HG03457 (cell line): ENCODE measurements around the gene BPIFB3.

Source experiments
- ATAC-seq: cut with Tn5 transposase; IDR thresholded peaks from one replicate; pipeline ENCODE4 v1.9.1; 2021; ENCODE audit warnings: moderate number of reproducible peaks; ENCODE audit not compliant: unreplicated experiment

The BPIFB3 gene

DNA sequence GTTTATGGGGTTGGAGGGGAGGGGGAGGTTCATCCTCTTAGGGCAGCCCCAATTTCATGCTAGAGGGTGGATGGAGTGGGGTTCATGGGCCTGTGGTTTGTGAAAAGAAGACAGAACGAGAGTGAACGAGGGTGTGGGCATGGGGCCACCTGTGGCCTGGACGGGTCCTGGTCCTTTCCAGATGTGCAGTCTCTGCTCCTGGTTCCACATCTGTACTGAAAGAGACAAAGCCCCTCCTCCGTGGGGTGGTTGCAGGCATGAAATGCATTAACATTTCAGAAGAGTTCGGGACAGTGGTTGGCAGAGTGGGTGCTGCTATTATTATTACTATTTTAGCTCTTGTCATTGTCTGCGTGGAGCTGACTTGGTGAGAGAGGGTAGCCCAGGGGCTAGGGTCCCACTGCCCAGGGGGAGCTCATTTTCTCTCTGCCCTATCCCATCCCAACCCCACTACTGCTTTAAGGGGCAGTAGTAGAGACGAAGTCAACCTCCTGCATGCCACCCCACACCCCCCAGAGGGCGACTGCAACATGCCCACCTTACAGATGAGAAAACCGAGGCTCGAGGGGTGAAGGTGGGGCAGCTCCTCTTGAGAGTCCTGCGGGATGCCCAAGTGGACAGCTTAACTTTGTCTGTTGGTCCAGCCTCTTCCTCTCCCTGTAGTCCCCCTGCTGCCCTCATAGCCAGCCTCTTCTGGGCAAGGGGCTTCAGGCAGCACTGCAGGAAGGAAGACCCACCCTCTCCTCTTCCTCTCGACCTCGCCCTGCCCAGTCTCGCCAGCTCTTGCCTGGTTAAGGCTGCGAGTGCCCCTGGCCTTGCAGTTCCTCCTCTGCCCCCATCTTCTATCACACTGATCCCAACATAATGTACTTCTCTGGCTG, 37.8 kb upstream of the BPIFB3 start:
- no peak for ATAC-seq

GRCh38 chr20:33016581-33017109, 37.1 kb upstream of the BPIFB3 start:
- no peak for ATAC-seq

DNA sequence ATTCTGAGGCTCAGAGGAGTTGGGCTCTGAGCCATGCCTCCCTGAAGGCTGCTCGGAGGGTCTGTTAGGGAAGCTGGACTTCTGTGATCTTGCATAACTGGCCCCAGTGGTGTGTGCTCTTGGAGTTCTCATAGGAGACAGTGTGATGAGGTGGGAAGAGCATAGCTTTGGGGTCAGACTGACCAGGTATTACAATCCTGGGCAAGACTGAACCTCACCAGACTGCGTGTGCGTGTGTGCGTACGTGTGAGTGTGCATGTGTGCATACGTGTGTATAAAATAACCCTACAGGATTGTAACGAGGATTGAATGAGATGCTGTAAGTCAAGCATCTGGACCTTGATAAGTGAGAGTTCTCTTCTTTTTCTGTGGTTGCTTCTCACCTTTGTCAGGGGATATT, 36.2 kb upstream of the BPIFB3 start:
- ATAC-seq = no peak

DNA sequence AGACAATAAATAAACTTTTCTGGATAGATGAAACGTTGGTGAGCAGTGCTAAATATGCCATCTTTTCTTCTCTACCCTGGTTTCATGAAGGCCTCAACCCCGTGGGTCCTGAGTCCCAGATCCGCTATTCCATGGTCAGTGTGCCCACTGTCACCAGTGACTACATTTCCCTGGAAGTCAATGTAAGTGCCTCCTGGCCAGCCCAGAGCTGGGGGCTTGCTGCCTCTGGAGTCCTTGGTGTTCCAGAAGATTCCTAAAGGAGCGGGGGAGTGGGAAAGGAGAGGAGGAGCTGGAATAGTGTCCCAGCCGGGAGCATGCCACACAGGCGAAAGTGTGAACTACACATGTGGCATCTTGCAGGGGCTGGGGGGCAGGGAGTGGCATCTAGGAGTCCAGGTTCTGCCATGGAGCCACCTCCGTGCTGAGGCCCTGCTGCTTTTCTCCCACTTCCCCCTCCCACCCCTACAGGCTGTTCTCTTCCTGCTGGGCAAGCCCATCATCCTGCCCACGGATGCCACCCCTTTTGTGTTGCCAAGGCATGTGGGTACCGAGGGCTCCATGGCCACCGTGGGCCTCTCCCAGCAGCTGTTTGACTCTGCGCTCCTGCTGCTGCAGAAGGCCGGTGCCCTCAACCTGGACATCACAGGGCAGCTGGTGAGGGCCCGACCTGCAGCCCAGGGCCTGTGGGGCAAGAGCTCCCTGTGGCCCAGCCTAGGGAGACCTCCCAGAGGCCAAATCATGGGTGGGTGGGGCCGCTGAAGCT, 35.4 kb upstream of the BPIFB3 start:
- ATAC-seq = no peak

GRCh38 chr20:33019465-33020277, 34.0 kb upstream of the BPIFB3 start:
- ATAC-seq = no peak

DNA sequence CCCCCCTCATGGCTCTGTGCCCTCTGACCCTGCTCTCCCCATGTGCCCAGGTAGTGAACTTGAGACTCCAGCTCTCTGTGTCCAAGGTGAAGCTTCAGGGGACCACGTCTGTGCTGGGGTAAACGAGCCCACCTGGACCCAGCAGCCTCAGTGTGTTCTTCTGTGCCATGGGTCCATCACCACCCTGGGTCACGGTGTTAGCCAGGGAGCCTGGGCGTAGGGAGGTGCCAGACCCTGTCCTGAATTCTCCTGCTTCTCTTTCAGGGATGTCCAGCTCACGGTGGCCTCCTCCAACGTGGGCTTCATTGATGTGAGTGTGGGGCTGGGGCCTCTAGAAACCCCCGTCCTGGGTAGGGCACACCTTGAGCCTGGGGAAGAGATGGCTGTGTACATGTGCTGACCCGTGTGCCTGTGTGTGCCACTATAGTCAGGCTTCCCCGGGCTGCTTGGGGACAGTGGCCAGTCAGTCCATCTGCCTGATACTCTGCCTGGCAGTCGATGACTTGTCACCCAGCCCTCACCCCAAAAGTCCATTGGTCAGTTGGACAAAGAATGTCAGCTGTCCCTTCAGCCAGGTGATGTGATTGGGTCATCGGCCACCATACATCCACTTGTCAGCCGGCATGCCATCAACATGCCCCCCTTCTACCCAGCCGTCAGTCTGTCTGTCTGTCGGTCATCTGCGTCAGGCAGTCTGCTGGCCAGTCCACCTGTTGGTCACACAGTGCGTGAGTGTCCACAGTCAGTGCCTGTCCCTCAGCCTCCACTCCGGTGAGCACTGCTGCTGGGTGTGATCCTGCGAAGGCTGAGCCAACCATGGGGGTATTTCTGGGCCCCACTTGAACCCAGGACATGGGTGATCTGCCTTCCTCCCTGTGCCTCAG, 33.2 kb upstream of the BPIFB3 start:
- no peak for ATAC-seq

DNA sequence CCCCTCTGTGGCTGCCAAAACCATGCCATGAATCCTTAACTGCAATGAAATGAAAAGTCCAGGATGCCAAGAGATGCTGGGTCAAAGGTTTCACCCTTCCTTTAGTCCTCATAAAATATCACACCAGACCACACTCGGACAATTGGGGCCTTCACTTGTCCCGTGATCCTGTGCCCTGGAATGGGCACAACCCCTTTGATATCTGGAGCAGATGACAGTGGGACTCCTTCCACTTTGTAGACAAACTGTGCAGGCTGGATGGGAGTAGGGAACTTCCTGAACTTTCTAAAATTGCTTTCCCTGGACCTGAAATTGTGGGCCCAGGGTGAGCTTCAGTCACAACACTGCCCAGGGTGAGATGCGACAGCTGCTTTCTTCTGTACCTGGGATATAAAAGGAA, 31.8 kb upstream of the BPIFB3 start:
- no peak for ATAC-seq

- no peak for ATAC-seq
Observed at GRCh38 chr20:33022289-33022688, 31.4 kb upstream of the BPIFB3 start.

DNA sequence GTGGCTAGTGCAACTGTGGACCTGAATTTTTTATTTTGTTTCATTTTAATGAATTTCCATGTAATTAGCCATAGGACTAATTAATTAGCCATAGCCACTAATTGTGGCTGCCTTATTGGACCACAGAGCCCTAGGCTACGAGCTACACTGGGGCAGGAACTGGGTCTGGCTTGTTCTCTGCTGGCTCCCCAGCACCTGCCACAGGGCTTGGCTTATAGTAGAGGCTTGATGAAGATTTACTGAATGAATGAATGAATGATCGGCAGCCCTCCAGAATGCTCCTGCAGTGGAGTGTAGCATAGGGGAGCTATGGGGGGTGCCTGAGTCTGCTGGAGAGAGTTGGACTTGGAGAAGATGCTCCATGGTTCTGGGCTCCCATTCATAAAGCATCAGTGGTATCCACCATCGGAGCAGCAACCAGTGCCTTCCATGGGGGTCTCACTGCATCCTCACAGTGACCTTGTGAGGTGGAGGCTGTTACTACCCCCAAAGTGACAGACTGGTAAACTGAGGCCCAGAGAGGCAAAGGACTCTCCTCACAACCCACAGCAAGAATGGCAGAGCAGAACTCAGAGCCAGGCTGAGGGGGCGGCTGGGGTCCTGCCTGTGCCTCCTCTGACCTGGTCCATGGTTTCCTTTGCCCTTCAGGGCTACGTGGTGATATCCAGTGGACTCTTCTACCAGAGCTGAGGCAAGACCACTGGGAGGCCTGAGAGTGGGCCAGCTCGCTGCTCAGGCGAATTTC, 30.8 kb upstream of the BPIFB3 start:
- no peak for ATAC-seq

- no peak for ATAC-seq
Observed at GRCh38 chr20:33023439-33024242, 30.1 kb upstream of the BPIFB3 start.

GRCh38 chr20:33024243-33024560, 29.5 kb upstream of the BPIFB3 start:
- ATAC-seq = no peak

DNA sequence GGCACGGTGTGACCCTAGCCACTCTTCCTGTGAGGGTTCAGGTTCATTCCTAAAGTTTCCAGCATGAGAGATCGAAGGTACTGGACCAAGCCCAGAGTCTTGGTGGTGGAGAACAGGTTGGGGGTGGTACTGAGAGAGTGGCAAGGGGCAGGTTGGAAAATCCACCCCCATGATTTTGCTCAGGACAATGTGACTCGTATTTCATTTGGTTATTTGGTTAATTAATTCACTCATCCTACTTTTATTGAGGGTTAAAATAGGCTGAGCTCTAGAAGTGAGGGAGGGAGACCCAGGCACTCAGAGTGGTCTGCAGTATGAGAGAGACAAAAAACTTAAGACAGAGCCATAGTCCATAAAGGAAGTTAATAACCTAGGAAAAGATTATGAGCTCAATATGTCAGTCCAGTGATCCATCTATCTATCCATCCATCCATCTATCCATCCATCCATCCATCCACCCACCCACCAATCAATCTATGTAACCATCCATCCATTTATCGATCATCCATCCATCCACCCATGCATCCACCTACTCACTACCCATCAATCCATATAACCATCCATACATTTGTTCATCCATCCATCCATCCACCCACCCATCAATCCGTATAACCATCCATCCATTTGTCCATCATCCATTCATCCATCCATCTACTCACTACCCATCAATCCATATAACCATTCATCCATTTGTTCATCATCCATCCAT, 28.9 kb upstream of the BPIFB3 start:
- ATAC-seq = no peak

- ATAC-seq = no peak
Observed at GRCh38 chr20:33025318-33025876, 28.3 kb upstream of the BPIFB3 start.

DNA sequence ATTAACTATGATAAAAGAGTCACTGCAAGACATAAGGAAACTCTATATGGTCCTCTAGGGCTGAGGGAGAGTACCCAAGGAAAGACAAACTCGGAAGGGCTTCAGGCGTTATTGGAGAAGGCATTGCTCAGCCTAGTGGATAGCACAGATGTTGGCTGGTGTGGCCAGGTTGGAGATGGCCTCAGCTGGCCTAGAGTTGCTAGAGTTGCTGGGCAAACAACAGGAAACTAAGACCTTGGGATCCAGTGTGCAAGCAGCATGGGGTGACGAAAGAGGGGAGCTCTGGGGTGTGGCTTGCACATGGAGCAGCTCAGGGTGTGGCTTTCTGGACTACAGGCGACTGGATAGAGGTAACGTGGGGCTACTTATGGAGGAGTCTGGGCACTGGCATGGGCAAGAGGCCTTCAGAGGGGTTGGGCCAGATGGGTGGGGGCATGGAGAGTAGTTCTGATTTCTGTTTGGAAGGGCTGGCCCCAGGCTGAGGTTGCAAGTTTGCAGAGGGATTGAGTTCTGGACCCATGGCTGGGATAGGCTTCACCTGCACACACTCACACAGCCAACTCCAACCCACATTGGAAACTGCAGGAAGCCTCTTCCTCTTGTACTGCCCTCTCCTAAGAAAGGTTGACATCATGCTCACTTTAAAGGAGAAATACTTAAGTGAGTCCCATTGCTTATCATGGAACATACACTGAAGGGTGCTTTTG, 27.5 kb upstream of the BPIFB3 start:
- no peak for ATAC-seq

- no peak for ATAC-seq
Observed at GRCh38 chr20:33026779-33027759, 26.6 kb upstream of the BPIFB3 start.
